Right kidney (tissue), 1 donor: ENCODE data around the gene GTF3C1.
"Not testable (repeated sequence)": the region's sequence is repeated elsewhere in the genome, so short reads cannot be mapped to it uniquely, and the experiment has no call there.

Experiments
- DNase-seq: peaks from one replicate; pipeline ENCODE4 v3.0.0-alpha.2; 2016

GTF3C1 gene

DNA sequence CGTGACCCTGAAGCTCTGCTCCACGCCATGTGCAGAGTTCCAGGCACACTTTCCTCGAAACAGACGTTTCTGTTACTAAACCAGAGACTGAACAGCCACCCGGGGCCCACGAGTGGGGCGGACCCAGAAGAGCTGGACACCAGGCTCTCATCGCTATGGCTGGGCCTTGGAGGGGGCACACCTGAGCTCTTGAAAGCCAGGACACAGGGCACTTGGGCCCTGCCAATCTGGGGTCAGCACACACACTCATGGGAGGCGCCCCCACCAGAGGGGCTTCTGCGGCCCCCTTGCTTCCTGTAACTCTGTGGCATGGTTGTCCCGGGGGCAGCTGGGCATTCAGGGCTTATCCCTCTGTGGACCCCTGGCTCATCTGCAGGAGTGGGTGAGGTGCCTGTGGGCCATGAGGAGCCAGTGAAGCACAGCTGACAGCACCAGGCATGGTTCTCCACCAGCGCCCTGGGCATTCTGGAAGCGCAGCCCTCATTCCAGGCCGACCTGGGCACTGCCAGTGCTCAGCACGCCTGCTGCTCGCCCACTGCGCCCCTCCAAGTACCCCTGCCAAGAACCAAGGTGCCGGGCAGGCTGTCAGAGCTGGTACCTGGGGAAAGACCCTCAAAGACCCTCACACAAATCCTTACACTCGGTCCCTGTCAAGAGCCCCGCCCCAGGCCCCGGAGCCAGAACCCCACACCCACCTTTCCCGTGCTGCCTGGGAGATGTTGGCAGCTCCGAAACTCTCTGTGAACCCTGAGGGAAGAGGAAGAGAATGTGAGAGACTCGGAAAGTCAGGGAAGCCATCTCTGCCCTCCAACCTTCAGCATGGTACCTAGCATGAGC lies 86.6 kb downstream of the GTF3C1 start:
- no peak for DNase-seq

GRCh38 chr16:27462200-27462845 lies 87.4 kb downstream of the GTF3C1 start:
- peak; percentile 8 for DNase-seq

GRCh38 chr16:27461483-27462171 lies 88.1 kb downstream of the GTF3C1 start:
- peak; percentile 59 for DNase-seq

DNA sequence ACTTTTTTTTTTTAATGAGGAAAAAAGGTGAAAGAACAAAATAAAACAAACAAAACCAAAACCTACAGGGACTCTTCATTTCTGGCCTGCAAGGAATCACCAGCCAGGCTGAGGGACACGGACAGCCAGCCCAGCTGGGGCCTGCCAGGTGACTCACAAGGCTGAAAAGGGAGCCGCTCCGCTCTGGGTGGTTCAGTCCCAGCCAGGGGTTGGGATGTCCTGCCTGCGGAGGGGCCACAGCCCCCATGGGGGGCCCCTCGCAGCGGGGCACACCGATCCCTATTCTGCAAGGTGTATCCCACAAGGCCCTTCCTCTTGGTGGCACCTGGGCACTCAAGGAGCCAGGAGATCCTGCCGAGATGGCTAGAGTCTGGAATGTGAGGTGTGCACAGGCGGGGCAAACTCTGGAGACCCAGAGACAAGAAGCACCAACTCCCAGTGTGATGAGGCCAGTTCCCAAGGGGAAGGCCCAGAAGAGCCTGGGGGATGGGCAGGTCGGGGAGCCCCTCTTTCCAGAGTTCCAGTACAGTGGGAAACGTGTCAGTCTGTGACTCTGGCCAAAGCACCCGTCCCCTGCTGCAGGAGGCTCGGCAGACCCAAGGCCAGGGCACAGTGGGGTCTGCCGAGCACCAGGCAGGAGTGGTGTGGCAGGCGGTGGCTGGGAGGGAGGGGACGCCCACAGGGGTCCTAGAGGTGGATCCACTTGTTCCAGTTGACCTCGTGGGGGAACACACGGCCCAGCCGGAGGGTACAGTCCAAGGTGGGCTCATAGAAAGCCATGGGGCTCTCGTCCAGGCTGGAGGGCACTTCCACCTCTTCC lies 88.8 kb downstream of the GTF3C1 start:
- DNase-seq, result no peak

GRCh38 chr16:27460213-27460612 lies 89.5 kb downstream of the GTF3C1 start:
- no peak for DNase-seq

- DNase-seq, result no peak
Measured at GRCh38 chr16:27458987-27459688, 90.6 kb downstream of the GTF3C1 start.

- no peak for DNase-seq
Measured at GRCh38 chr16:27458258-27458657, 91.5 kb downstream of the GTF3C1 start.

GRCh38 chr16:27457605-27457900 lies 92.2 kb downstream of the GTF3C1 start:
- DNase-seq, result not testable (repeated sequence)

- DNase-seq, result peak; percentile 8
Measured at GRCh38 chr16:27455700-27456099, 94.0 kb downstream of the GTF3C1 start.

- no peak for DNase-seq
Measured at GRCh38 chr16:27453494-27453825, 96.3 kb downstream of the GTF3C1 start.

- no peak for DNase-seq
Measured at GRCh38 chr16:27452569-27453493, 96.9 kb downstream of the GTF3C1 start.

- DNase-seq, result no peak
Measured at GRCh38 chr16:27450196-27450549, 99.5 kb downstream of the GTF3C1 start.

GRCh38 chr16:27449434-27450195 lies 100.1 kb downstream of the GTF3C1 start:
- DNase-seq, result peak; percentile 11

DNA sequence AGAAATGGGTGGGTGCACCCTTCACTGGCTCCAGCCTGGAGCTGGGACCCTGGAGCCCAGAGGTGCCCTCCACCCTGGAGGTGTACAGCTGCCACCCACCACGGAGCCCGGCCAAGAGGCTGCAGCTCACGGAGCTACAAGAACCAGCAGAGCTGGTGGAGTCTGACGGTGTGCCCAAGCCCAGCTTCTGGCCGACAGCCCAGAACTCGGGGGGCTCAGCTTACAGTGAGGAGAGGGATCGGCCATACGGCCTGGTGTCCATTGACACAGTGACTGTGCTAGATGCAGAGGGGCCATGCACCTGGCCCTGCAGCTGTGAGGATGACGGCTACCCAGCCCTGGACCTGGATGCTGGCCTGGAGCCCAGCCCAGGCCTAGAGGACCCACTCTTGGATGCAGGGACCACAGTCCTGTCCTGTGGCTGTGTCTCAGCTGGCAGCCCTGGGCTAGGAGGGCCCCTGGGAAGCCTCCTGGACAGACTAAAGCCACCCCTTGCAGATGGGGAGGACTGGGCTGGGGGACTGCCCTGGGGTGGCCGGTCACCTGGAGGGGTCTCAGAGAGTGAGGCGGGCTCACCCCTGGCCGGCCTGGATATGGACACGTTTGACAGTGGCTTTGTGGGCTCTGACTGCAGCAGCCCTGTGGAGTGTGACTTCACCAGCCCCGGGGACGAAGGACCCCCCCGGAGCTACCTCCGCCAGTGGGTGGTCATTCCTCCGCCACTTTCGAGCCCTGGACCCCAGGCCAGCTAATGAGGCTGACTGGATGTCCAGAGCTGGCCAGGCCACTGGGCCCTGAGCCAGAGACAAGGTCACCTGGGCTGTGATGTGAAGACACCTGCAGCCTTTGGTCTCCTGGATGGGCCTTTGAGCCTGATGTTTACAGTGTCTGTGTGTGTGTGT lies 100.9 kb downstream of the GTF3C1 start:
- peak; percentile 15 for DNase-seq

GRCh38 chr16:27447301-27447700 lies 102.4 kb downstream of the GTF3C1 start:
- DNase-seq, result no peak

- DNase-seq, result no peak
Measured at GRCh38 chr16:27446721-27447120, 103.0 kb downstream of the GTF3C1 start.

DNA sequence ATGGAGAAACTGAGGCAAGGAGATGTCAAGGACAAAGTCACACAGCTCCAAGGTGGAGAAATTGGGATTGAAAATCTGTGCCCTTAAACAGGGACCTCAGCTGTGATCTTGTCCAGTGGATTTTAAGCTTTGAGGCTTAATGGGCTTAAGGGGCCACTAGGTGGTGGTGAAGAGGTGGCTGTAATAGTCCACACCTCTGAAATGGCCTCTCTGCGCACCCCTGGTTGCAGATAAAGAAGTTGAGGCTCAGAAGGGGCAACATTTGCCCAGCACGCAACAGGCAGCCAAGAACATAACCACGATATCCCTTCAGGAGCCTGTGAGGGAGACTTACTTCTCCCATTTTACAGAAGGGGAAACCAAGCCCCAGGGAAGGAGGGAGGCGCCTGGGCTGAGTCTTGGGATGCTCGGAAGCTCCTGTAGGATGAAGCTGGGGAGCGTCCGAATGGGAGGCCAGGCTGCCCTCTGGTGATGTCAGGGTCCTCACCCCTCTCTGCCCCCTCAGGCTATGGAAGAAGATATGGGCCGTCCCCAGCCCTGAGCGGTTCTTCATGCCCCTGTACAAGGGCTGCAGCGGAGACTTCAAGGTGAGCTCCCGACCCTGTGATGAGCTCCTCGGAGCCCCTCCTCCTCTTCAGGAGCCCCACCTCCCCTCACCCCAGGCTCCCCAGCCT lies 104.1 kb downstream of the GTF3C1 start:
- no peak for DNase-seq

DNA sequence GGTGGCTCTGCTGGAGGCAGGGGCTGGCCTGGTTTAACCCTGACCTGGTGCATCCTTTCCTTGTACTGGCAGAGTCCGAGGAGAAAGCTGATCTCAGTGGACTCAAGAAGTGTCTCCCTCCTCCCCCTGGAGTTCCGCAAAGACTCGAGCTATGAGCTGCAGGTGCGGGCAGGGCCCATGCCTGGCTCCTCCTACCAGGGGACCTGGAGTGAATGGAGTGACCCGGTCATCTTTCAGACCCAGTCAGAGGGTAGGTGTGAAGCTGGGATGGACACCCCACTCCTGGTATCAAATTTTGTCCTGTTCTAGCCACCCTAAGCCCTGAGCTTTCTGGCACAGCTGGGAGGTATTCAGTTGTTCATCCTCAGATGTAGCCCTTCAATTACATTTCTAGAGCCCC lies 105.2 kb downstream of the GTF3C1 start:
- DNase-seq, result no peak

GRCh38 chr16:27444015-27444414 lies 105.7 kb downstream of the GTF3C1 start:
- no peak for DNase-seq
